HG02885 (cell line): ENCODE data around the gene NHEJ1.
"Not testable (repeated sequence)": the region's sequence is repeated elsewhere in the genome, so short reads cannot be mapped to it uniquely, and the experiment has no call there.

Experiments
- ATAC-seq: cut with Tn5 transposase; IDR thresholded peaks from one replicate; pipeline ENCODE4 v1.9.1; 2021; ENCODE audit warnings: mild to moderate bottlenecking; ENCODE audit not compliant: unreplicated experiment, poor library complexity

Gene NHEJ1

GRCh38 chr2:219160186-219161017 is at the start of gene NHEJ1:
TSS of gene NHEJ1 (minus strand) at chr2:219160815. CDS start at chr2:219158362, 2,453 bp downstream.
- peak; percentile 86 for ATAC-seq

- ATAC-seq: no peak
These were observed 48.9 kb upstream of the NHEJ1 start for GRCh38 chr2:219209236-219210195.

GRCh38 chr2:219207884-219208740 is 47.5 kb upstream of the NHEJ1 start:
- no peak for ATAC-seq

GRCh38 chr2:219207134-219207883 is 46.7 kb upstream of the NHEJ1 start:
- no peak for ATAC-seq

- peak; percentile 97 for ATAC-seq
These were observed 45.9 kb upstream of the NHEJ1 start, which contains the start of gene ZFAND2B for GRCh38 chr2:219206328-219207133. TSS of gene ZFAND2B (plus strand) at chr2:219206782. CDS start at chr2:219206988, 206 bp downstream.

GRCh38 chr2:219205981-219206327 is 45.3 kb upstream of the NHEJ1 start:
- ATAC-seq: no peak

GRCh38 chr2:219205165-219205538 is 44.5 kb upstream of the NHEJ1 start:
- no peak for ATAC-seq

- no peak for ATAC-seq
These were observed 44.0 kb upstream of the NHEJ1 start for GRCh38 chr2:219204425-219205164.

- ATAC-seq: not testable (repeated sequence)
These were observed 40.7 kb upstream of the NHEJ1 start for GRCh38 chr2:219201331-219201730.

- not testable (repeated sequence) for ATAC-seq
These were observed 40.1 kb upstream of the NHEJ1 start for GRCh38 chr2:219200502-219201326.

- no peak for ATAC-seq
These were observed 39.0 kb upstream of the NHEJ1 start for GRCh38 chr2:219199470-219200211.

- no peak for ATAC-seq
These were observed 38.4 kb upstream of the NHEJ1 start for GRCh38 chr2:219198974-219199373.

- no peak for ATAC-seq
These were observed 36.8 kb upstream of the NHEJ1 start for GRCh38 chr2:219197388-219197787.

GRCh38 chr2:219186754-219187456 is 26.3 kb upstream of the NHEJ1 start:
- ATAC-seq: no peak

GRCh38 chr2:219184121-219184520 is 23.5 kb upstream of the NHEJ1 start:
- no peak for ATAC-seq
